Measurements from ENCODE around the gene KNDC1. TPM values are rescaled to one million over a fixed set of nuclear protein-coding genes. Genes with fewer than 3 reads are reported as not detected.

Gene KNDC1
- polyA plus RNA-seq, 1 donor (not counting 4 experiments of a cell fraction or from before 2014, with no cell fraction given): 0.20 TPM

GRCh38 chr10:133199488-133199885 lies 39.5 kb downstream of the KNDC1 start:
- no peak overlapping the region for H3K4me3 ChIP-seq (ENCODE audit: control insufficient read depth in 2 of 3, extremely low read depth in 1 of 3, insufficient read depth in 2 of 3, low read depth in 1 of 3, low read length in 3 of 3)
- no peak for DNase-seq (ENCODE audit: low read depth, low spot score)
- H3K4me2 ChIP-seq (ENCODE audit: control insufficient read depth, extremely low read depth, insufficient read depth, low read depth, low read length): no peak overlapping the region
- H2AFZ ChIP-seq (ENCODE audit: control insufficient read depth, low read length): no peak overlapping the region
- TF ChIP-seq CTCF (optimal IDR thresholded peaks at IDR 0.05 in 1 of 3, IDR thresholded peaks at IDR 0.05 in 1 of 3, conservative IDR thresholded peaks at IDR 0.05 in 1 of 3; ENCODE audit: extremely low read depth in 1 of 3, insufficient read depth in 2 of 3, low read length in 3 of 3) (no peak), EZH2 (IDR thresholded peaks at IDR 0.05; ENCODE audit: low read length) (no peak)
- H3K27ac ChIP-seq (ENCODE audit: control insufficient read depth, insufficient read depth, low read length): no peak overlapping the region
- dilution Hi-C loops (cut with MboI; ENCODE audit: extremely low pct_ligation_motif_present, low sequenced_read_pairs): no loop called here
- H3K27me3 ChIP-seq (ENCODE audit: control insufficient read depth, extremely low read depth, insufficient read depth, low read length): peaks cover 6% of the 10 kb centered on the region
- H3K9ac ChIP-seq (ENCODE audit: control insufficient read depth, extremely low read depth, insufficient read depth, low read length): no peak overlapping the region
- FAIRE-seq: no peak
- no peaks in the 10 kb centered on the region for H3K79me2 ChIP-seq (ENCODE audit: control insufficient read depth, insufficient read depth, low read length)
- H3K9me1 ChIP-seq (ENCODE audit: control insufficient read depth, extremely low read depth, insufficient read depth, low read length): no peaks in the 10 kb centered on the region
- no peaks in the 10 kb centered on the region for H3K36me3 ChIP-seq (ENCODE audit: control insufficient read depth in 2 of 2, extremely low read depth in 1 of 2, insufficient read depth in 2 of 2, low read length in 2 of 2)
- H3K4me1 ChIP-seq (ENCODE audit: control insufficient read depth, extremely low read depth, insufficient read depth, low read length): no peaks in the 10 kb centered on the region
- no peaks in the 10 kb centered on the region for H4K20me1 ChIP-seq (ENCODE audit: control insufficient read depth, extremely low read depth, insufficient read depth, low read length)
- H3K9me3 ChIP-seq (ENCODE audit: control insufficient read depth, low read depth, low read length): no peaks in the 10 kb centered on the region

GRCh38 chr10:133199992-133200611 lies 40.1 kb downstream of the KNDC1 start:
- Histone ChIP-seq H2AFZ (ENCODE audit: control insufficient read depth, low read length) (no peak overlapping the region), H3K4me2 (ENCODE audit: control insufficient read depth, extremely low read depth, insufficient read depth, low read depth, low read length) (no peak overlapping the region), H3K79me2 (ENCODE audit: control insufficient read depth, insufficient read depth, low read length) (no peaks in the 10 kb centered on the region), H3K9me3 (ENCODE audit: control insufficient read depth, low read depth, low read length) (no peaks in the 10 kb centered on the region), H3K27ac (ENCODE audit: control insufficient read depth, insufficient read depth, low read length) (no peak overlapping the region), H3K9ac (ENCODE audit: control insufficient read depth, extremely low read depth, insufficient read depth, low read length) (no peak overlapping the region), H4K20me1 (ENCODE audit: control insufficient read depth, extremely low read depth, insufficient read depth, low read length) (no peaks in the 10 kb centered on the region), H3K4me1 (ENCODE audit: control insufficient read depth, extremely low read depth, insufficient read depth, low read length) (no peaks in the 10 kb centered on the region), H3K9me1 (ENCODE audit: control insufficient read depth, extremely low read depth, insufficient read depth, low read length) (no peaks in the 10 kb centered on the region), H3K36me3 (ENCODE audit: control insufficient read depth in 2 of 2, extremely low read depth in 1 of 2, insufficient read depth in 2 of 2, low read length in 2 of 2) (no peaks in the 10 kb centered on the region), H3K4me3 (ENCODE audit: control insufficient read depth in 2 of 3, extremely low read depth in 1 of 3, insufficient read depth in 2 of 3, low read depth in 1 of 3, low read length in 3 of 3) (no peak overlapping the region), H3K27me3 (ENCODE audit: control insufficient read depth, extremely low read depth, insufficient read depth, low read length) (peaks cover 6% of the 10 kb centered on the region)
- dilution Hi-C loops (cut with MboI; ENCODE audit: extremely low pct_ligation_motif_present, low sequenced_read_pairs): no loop called here
- no peak for TF ChIP-seq CTCF (optimal IDR thresholded peaks at IDR 0.05 in 1 of 3, IDR thresholded peaks at IDR 0.05 in 1 of 3, conservative IDR thresholded peaks at IDR 0.05 in 1 of 3; ENCODE audit: extremely low read depth in 1 of 3, insufficient read depth in 2 of 3, low read length in 3 of 3)
- no peak for TF ChIP-seq EZH2 (IDR thresholded peaks at IDR 0.05; ENCODE audit: low read length)
- no peak for FAIRE-seq
- no peak for DNase-seq (ENCODE audit: low read depth, low spot score)
